GM19240 (cell line): ENCODE data around the gene TMEM123.

Experiments used
- DNase-seq: peaks from one replicate; pipeline ENCODE4 v3.0.0; 2011; ENCODE audit warnings: low spot score; ENCODE audit not compliant: insufficient read length

Gene TMEM123

GRCh38 chr11:102367364-102367763 is 85.2 kb downstream of the TMEM123 start:
- no peak for DNase-seq

GRCh38 chr11:102364991-102365390 is 87.6 kb downstream of the TMEM123 start:
- no peak for DNase-seq

GRCh38 chr11:102361086-102362031 is 91.2 kb downstream of the TMEM123 start:
- no peak for DNase-seq

GRCh38 chr11:102360681-102361080 is 91.9 kb downstream of the TMEM123 start:
- no peak for DNase-seq

GRCh38 chr11:102359372-102359771 is 93.2 kb downstream of the TMEM123 start:
- no peak for DNase-seq

GRCh38 chr11:102357116-102357515 is 95.4 kb downstream of the TMEM123 start:
- no peak for DNase-seq

GRCh38 chr11:102347462-102348370 is 104.8 kb downstream of the TMEM123 start:
- no peak for DNase-seq

GRCh38 chr11:102346748-102347461 is 105.7 kb downstream of the TMEM123 start, which contains the start of gene BIRC2:
TSS of gene BIRC2 (plus strand) at chr11:102347214. CDS start at chr11:102349855, 2,641 bp downstream.
- DNase-seq: peak; percentile 28

- DNase-seq: no peak
Measured at GRCh38 chr11:102346456-102346747, 106.2 kb downstream of the TMEM123 start.
